ENCODE results near the gene FAM53B.

The FAM53B gene

DNA sequence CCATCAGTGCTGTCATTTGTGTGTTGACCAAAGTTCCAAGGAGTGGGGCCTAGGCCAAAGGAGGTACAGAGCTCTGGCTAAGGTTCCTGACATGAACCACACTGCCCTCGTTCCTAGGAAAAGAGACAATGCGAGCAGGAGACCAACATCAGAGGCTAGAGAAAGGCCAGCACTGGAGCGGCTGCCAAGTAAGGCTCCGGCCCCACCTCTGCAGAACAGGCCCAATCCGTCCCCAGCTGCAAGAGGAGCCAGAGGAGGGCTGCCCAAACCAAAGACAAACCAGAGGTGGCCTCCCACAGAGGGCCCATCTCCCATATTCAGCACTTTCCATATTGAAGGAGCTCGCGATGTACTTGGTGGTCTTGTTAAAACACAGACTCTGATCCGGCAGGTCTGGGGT lies 81.0 kb downstream of the FAM53B start:
- no peak for TF ChIP-seq CTCF (IDR thresholded peaks at IDR 0.05)
- TF ChIP-seq ZFX (IDR thresholded peaks at IDR 0.05; ENCODE audit: borderline replicate concordance), result no peak
- no peak overlapping the region for H3K27ac ChIP-seq

DNA sequence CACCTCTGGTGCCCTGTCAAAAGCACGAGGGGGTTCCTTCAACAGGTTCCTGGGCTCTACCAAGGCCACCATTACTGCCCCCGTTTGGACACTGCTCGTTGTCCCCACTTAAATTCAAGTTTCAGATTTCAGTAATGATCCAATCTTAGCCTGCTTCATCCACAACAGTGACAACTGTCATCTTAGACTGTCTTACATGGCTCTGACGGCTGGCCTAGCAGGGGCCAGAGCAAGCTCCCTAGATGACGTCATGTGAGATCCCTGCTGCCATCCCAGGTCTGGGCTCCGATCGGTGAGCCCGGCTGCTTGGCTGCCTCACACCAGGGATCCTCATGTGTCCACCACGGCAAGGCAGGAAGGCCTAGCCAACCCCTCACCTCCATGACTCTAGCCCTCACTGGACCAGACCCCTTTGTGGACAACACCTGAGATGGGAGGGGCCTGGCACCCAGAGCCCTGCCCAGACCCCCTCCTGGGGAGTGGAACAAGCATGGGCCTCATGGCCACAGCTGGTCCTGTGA lies 82.5 kb downstream of the FAM53B start:
- TF ChIP-seq CTCF (IDR thresholded peaks at IDR 0.05) (no peak), ZFX (IDR thresholded peaks at IDR 0.05; ENCODE audit: borderline replicate concordance) (no peak)
- H3K27ac ChIP-seq, result no peak overlapping the region

GRCh38 chr10:124660404-124661125 lies 83.6 kb downstream of the FAM53B start:
- TF ChIP-seq CTCF (IDR thresholded peaks at IDR 0.05), result no peak
- TF ChIP-seq ZFX (IDR thresholded peaks at IDR 0.05; ENCODE audit: borderline replicate concordance), result no peak
- no peak overlapping the region for H3K27ac ChIP-seq

DNA sequence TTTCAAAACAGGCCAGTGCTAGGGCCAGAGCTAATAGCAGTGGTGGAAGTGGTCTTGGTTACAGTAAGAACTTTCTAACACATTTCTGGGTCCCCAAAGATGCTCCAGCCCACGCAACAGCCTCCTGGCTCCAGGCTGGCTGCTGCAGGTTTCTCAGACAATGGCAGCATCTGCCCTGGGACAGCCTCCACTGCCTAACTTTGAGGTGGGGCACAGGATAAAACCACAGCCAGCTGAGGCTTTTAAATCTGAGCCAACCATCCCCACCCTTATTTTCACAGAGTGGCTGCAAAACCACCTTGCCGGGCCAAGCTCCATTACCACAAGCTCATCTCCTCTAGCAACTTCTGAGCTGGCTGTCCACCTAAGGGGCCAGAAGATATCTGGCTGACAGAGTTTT lies 84.8 kb downstream of the FAM53B start:
- no peak overlapping the region for H3K27ac ChIP-seq
- TF ChIP-seq CTCF (IDR thresholded peaks at IDR 0.05) (no peak), ZFX (IDR thresholded peaks at IDR 0.05; ENCODE audit: borderline replicate concordance) (no peak)

- TF ChIP-seq ZFX (IDR thresholded peaks at IDR 0.05; ENCODE audit: borderline replicate concordance) (no peak), CTCF (IDR thresholded peaks at IDR 0.05) (no peak)
- no peak overlapping the region for H3K27ac ChIP-seq
Measured at GRCh38 chr10:124658591-124659242, 85.5 kb downstream of the FAM53B start.

GRCh38 chr10:124657806-124658205 lies 86.4 kb downstream of the FAM53B start:
- no peak overlapping the region for H3K27ac ChIP-seq
- no peak for TF ChIP-seq CTCF (IDR thresholded peaks at IDR 0.05)
- TF ChIP-seq ZFX (IDR thresholded peaks at IDR 0.05; ENCODE audit: borderline replicate concordance), result no peak

GRCh38 chr10:124656541-124656940 lies 87.6 kb downstream of the FAM53B start:
- TF ChIP-seq ZFX (IDR thresholded peaks at IDR 0.05; ENCODE audit: borderline replicate concordance) (no peak), CTCF (IDR thresholded peaks at IDR 0.05) (no peak)
- H3K27ac ChIP-seq, result no peak overlapping the region

Measured in 22Rv1 (cell line).